Central memory CD4-positive, alpha-beta T cell (primary cell): Measurements from ENCODE around the gene PRXL2A.
A peak's percentile ranks its signal among the peaks of the same experiment; 100 is the strongest.
"Not testable (repeated sequence)": the region's sequence is repeated elsewhere in the genome, so short reads cannot be mapped to it uniquely, and the experiment has no call there.

ENCODE experiments used
- DNase-seq: peaks from one replicate; pipeline ENCODE4 v3.0.0; 2022
- total RNA-seq, 3 experiments: gene quantifications; one replicate each; lab custom pipeline; 2026; lab: John Stamatoyannopoulos, UW

The PRXL2A gene
- 2.5 to 11.5 (median 9.0) reads per million in 3 experiments for total RNA-seq

- peak; percentile 66 for DNase-seq
Measured at GRCh38 chr10:80408242-80409101, at the start of gene PRXL2A. Gene PRXL2A, plus strand, starts transcription at chr10:80408551. Its CDS starts 11,917 bp downstream, at chr10:80420468.

- DNase-seq, result not testable (repeated sequence)
Measured at GRCh38 chr10:80358925-80359324, 49.4 kb upstream of the PRXL2A start.

GRCh38 chr10:80359644-80360043 is 48.7 kb upstream of the PRXL2A start:
- DNase-seq, result no peak

GRCh38 chr10:80365510-80365909 is 42.8 kb upstream of the PRXL2A start:
- DNase-seq, result no peak

- no peak for DNase-seq
Measured at GRCh38 chr10:80371467-80371866, 36.9 kb upstream of the PRXL2A start.

- DNase-seq, result no peak
Measured at GRCh38 chr10:80372675-80373074, 35.7 kb upstream of the PRXL2A start.

- no peak for DNase-seq
Measured at GRCh38 chr10:80373502-80373901, 34.8 kb upstream of the PRXL2A start.

GRCh38 chr10:80379701-80380100 is 28.6 kb upstream of the PRXL2A start:
- DNase-seq, result no peak

GRCh38 chr10:80380185-80380584 is 28.2 kb upstream of the PRXL2A start:
- no peak for DNase-seq

- DNase-seq, result peak; percentile 52
Measured at GRCh38 chr10:80382989-80383388, 25.4 kb upstream of the PRXL2A start.

GRCh38 chr10:80390740-80391139 is 17.6 kb upstream of the PRXL2A start:
- no peak for DNase-seq

GRCh38 chr10:80392250-80392649 is 16.1 kb upstream of the PRXL2A start:
- no peak for DNase-seq

GRCh38 chr10:80394358-80394916 is 13.9 kb upstream of the PRXL2A start:
- no peak for DNase-seq

- no peak for DNase-seq
Measured at GRCh38 chr10:80397014-80397413, 11.3 kb upstream of the PRXL2A start.

- no peak for DNase-seq
Measured at GRCh38 chr10:80400136-80400804, 8.1 kb upstream of the PRXL2A start.

- no peak for DNase-seq
Measured at GRCh38 chr10:80405035-80405434, 3.3 kb upstream of the PRXL2A start.

GRCh38 chr10:80405626-80406025 is 2.7 kb upstream of the PRXL2A start:
- no peak for DNase-seq

GRCh38 chr10:80406204-80406603 is 2.1 kb upstream of the PRXL2A start:
- DNase-seq, result no peak

- DNase-seq, result no peak
Measured at GRCh38 chr10:80407812-80408241, 524 bp upstream of the PRXL2A start.

GRCh38 chr10:80409121-80409520 is 770 bp downstream of the PRXL2A start:
- DNase-seq, result no peak

GRCh38 chr10:80410122-80410521 is 1.8 kb downstream of the PRXL2A start:
- DNase-seq, result no peak

- DNase-seq, result no peak
Measured at GRCh38 chr10:80410578-80411145, 2.3 kb downstream of the PRXL2A start.

GRCh38 chr10:80411267-80411668 is 2.9 kb downstream of the PRXL2A start:
- DNase-seq, result no peak
